Body of pancreas (tissue), 4 donors: ENCODE results near the gene SALL4.

Source experiments
- CTCF ChIP-seq, 7 experiments: fragments of 450-650 bp in 4 of 7; fragments of 200-600 bp in 3 of 7; sonication (generic) in 3 of 7; IDR thresholded peaks; one replicate each; pipeline ENCODE4 v1.5.1; 2016 to 2019; ENCODE audit warnings: antibody characterized with exemption in 7 of 7
- POLR2A ChIP-seq, 3 donors: fragments of 450-650 bp; IDR thresholded peaks; one replicate each; pipeline ENCODE4 v1.6.1; 2016; ENCODE audit warnings: antibody characterized with exemption in 3 of 3, mild to moderate bottlenecking in 2 of 3

DNA sequence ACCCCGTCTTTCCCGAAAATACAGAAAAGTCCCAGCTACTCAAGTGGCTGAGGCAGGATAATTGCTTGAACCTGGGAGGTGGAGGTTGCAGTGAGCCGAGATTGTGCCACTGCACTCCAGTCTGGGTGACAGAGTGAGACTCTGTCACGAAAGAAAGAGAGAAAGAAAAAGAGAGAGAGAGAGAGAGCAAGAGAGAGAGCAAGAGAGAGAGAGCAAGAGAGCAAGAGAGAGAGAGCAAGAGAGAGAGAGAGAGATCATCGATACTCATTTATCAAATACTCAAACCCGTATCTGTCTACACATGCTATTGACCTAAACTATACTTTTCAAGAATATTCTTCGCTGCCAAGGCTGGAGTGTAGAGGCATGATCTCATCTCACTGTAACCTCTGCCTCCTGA is 28.2 kb upstream of the SALL4 start:
- TF ChIP-seq POLR2A (IDR thresholded peaks at IDR 0.05) (no peak), CTCF (IDR thresholded peaks at IDR 0.05) (no peak)
